ENCODE data around the gene CTDSPL2.
"Not testable (repeated sequence)": the region's sequence is repeated elsewhere in the genome, so short reads cannot be mapped to it uniquely, and the experiment has no call there.

The CTDSPL2 gene

GRCh38 chr15:44544745-44545144 lies 117.3 kb downstream of the CTDSPL2 start:
- DNase-seq = not testable (repeated sequence)

DNA sequence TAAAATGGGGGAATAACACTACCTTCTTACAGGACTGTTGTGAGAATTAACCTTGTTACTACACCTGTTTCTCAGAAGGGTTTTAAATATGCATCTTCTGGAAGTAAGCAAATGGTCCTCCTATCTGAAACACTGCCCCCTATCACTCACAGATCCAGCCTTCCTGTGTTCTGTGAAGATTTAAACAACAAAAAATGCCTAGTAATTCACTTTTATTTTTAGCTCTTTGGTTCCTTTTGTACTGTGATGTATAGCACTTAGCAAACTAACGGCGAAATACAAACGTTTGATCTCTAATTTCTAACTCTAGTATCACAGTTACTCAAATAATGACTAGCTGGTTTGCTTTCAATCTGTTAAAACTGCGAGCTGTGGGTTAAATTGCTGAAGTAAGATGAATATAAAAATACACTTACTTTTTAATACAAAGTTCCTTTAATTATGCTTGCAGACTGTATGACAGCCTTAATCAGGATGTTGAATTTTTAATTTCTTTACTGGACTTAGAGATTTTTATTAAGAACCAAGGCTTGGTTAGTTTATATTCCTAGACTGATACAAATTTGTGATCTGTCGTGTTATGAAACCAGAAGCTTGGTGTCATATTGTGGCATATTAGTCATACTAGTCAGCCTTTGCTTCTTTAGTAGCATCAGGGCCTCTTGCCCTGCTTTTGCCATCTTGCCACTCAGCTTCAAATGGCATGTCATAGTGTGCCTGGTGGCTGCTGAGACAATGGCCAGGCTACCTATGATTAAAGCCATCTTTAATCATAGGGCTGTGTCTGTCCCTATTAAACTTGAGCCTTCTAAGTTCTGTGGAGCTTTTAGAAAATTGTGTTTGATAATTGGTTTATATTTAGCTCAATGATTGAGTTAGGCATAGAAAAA lies 118.7 kb downstream of the CTDSPL2 start:
- DNase-seq = peak; percentile 63

- not testable (repeated sequence) for DNase-seq
Measured at GRCh38 chr15:44549152-44549551, 121.7 kb downstream of the CTDSPL2 start.

- no peak for DNase-seq
Measured at GRCh38 chr15:44550256-44550655, 122.8 kb downstream of the CTDSPL2 start.

DNA sequence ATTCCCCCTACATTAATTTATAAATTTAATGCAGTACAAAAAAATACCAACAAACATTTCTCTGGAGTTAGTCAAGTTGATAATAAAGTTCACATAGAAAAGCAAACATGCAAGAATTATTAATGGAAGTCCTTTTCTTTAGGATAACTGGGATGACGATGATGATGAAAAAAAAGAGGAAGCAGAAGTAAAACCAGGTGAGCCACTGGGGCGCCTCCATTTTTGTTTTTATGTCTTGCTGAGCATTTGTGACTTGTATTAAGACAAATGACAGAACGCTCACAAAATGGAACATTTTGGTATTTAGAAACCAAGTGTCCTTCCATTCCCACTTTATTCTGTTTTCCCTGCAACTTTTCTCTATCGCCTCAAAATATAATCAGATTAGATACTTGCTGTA lies 123.3 kb downstream of the CTDSPL2 start:
- DNase-seq = no peak

GRCh38 chr15:44554934-44555723 lies 127.7 kb downstream of the CTDSPL2 start:
- DNase-seq = no peak

GRCh38 chr15:44560926-44561325 lies 133.5 kb downstream of the CTDSPL2 start:
- not testable (repeated sequence) for DNase-seq

DNA sequence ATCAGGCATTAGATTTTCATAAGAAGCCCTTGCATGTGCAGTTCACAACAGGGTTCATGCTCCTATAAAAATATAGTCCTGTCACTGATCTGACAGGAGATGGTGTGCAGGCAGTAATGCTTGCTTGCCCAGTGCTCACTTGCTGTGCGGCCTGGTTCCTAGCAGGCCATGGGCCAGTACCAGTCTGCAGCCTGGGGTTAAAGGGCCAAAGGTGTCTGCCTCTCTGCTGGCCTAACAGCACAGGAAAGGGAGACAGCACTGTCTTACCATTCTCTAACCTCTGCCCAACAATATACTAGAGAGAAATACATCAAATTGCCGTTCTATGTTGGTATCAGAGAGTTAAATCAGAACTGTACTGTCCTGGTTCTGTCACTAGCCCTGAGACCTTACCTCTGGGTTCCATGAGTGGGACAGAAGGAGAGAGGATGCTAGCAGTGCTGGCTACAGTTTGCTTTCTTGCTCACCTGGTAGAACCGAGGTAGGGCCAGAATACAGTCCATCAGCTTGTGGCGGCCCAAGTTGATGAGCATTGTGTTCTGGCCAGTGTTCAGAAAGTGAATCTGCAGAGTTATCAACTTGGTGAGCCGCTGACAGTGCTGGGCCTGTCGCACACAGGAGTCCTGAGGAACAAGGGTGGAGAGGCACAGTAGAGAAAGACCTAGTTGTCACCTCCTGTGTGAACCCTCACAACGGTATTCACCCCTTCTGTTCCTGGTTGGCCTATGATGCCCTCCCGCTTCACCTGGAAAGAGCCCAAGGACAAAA lies 138.1 kb downstream of the CTDSPL2 start:
- no peak for DNase-seq

- DNase-seq = no peak
Measured at GRCh38 chr15:44566155-44566540, 138.7 kb downstream of the CTDSPL2 start.

DNA sequence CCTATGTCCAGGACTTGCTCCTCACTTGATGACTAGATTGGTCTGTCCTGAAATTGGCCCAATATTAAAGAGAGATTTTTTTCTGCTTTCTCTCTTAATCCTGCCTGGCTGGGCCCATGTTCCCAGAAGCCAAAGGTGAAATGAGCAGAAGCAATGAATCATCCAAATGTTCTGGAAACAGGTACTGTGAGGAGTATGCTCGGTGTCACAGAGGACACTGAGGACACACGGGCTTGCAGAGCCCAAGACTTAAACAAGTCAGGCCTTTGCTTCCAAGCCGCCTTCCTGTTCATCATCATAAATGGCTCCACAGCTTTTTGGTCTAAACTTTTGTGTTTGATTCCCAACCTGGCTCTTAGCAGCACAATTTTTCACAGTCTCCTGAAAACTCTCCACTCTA lies 140.9 kb downstream of the CTDSPL2 start:
- DNase-seq = no peak

- no peak for DNase-seq
Measured at GRCh38 chr15:44569316-44569715, 141.9 kb downstream of the CTDSPL2 start.

- DNase-seq = no peak
Measured at GRCh38 chr15:44570361-44570760, 142.9 kb downstream of the CTDSPL2 start.

GRCh38 chr15:44573386-44573785 lies 146.0 kb downstream of the CTDSPL2 start:
- no peak for DNase-seq

- no peak for DNase-seq
Measured at GRCh38 chr15:44574734-44575133, 147.3 kb downstream of the CTDSPL2 start.

Data from stimulated activated CD8-positive, alpha-beta memory T cell treated with anti-CD3 and anti-CD28 coated beads, Interleukin-4, amount 100 ng/mL, for 48 hours (primary cell).